GM06990 (cell line): ENCODE data around the gene SLC9A1.

Experiments
- DNase-seq: peaks from one replicate; pipeline ENCODE4 v3.0.0-alpha.2; 2011; ENCODE audit not compliant: insufficient read length; ENCODE audit errors: extremely low read depth
- H3K27me3 ChIP-seq: replicated peaks from 2 replicates; pipeline ENCODE4 v1.6.0; 2011; ENCODE audit warnings: low read length; ENCODE audit not compliant: control insufficient read depth, insufficient read depth
- H3K36me3 ChIP-seq: 2 replicates; pipeline ENCODE4 v1.5.1; 2011; ENCODE audit warnings: low read length; ENCODE audit not compliant: control insufficient read depth, insufficient read depth
- H3K4me3 ChIP-seq: replicated peaks from 2 replicates; pipeline ENCODE4 v1.5.1; 2011; ENCODE audit warnings: low read depth, mild to moderate bottlenecking, control low read depth, low read length
- TF ChIP-seq, protein P1 (sequence below): IDR thresholded peaks from 2 replicates; pipeline ENCODE4 v1.5.1; 2011; ENCODE audit warnings: low read length, control low read depth, mild to moderate bottlenecking, inconsistent platforms; ENCODE audit not compliant: insufficient read depth, poor library complexity, severe bottlenecking

The SLC9A1 gene

DNA sequence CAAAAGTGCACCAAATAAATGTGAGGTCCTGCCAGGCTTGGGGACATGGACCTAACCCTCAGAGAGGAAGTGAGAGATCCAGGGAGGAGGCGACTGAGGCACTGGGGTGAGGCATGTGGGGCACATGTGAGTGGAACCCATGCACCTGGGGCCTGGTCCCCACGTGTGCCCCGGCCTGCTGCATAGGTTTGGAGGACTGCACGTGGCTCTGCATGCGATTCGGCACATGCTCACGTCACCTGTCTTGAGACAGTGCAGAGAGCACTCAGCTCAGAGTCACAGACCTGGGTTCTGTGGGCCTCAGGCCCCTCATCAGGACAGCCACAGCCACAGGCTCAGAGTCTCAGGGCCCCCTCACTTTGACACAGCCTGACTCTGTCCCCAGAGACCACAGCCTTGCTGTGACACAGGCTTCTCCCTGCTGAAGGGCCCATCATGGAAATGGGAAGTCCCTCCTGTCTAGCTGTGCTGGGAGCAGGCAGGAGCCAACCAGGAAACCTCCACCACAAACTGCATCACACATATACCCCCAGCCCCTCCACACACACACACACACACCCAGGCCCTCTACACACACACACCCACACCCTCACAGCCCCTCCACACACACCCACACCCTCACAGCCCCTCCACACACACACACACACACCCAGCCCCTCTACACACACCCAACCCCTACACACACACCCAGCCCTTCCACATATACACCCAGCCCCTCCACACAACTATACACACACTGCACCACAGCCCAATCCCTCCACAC, 48.2 kb downstream of the SLC9A1 start:
- TF ChIP-seq, protein P1, sequence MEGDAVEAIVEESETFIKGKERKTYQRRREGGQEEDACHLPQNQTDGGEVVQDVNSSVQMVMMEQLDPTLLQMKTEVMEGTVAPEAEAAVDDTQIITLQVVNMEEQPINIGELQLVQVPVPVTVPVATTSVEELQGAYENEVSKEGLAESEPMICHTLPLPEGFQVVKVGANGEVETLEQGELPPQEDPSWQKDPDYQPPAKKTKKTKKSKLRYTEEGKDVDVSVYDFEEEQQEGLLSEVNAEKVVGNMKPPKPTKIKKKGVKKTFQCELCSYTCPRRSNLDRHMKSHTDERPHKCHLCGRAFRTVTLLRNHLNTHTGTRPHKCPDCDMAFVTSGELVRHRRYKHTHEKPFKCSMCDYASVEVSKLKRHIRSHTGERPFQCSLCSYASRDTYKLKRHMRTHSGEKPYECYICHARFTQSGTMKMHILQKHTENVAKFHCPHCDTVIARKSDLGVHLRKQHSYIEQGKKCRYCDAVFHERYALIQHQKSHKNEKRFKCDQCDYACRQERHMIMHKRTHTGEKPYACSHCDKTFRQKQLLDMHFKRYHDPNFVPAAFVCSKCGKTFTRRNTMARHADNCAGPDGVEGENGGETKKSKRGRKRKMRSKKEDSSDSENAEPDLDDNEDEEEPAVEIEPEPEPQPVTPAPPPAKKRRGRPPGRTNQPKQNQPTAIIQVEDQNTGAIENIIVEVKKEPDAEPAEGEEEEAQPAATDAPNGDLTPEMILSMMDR, result no peak

DNA sequence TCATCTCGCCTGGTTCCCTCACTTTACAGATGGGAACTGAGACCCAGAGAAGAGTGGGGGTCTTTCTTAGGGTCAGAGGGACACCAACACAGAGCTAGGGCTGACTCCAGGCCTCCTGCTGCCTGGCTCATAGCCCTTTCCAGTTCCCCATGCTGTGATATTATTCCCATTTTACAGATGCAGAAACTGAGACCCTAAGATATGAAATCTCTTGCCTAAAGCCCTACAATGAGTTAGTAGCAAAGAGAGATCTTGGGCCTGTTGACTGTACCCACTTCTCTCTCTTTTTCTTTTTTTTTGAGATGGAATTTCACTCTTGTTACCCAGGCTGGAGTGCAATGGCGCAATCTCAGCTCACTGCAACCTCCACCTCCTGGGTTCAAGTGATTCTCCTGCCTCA, 49.9 kb downstream of the SLC9A1 start:
- DNase-seq, result no peak
- Histone ChIP-seq H3K4me3 (no peak overlapping the region), H3K27me3 (no peaks in the 10 kb centered on the region), H3K36me3 (peaks cover 3% of the 10 kb centered on the region)
- TF ChIP-seq, protein P1, result no peak

More for the DNA sequence above, 48.2 kb downstream of the SLC9A1 start:
- H3K4me3 ChIP-seq, result no peak overlapping the region
- DNase-seq, result peak; percentile 71
- peaks cover 3% of the 10 kb centered on the region for H3K36me3 ChIP-seq
- no peaks in the 10 kb centered on the region for H3K27me3 ChIP-seq

DNA sequence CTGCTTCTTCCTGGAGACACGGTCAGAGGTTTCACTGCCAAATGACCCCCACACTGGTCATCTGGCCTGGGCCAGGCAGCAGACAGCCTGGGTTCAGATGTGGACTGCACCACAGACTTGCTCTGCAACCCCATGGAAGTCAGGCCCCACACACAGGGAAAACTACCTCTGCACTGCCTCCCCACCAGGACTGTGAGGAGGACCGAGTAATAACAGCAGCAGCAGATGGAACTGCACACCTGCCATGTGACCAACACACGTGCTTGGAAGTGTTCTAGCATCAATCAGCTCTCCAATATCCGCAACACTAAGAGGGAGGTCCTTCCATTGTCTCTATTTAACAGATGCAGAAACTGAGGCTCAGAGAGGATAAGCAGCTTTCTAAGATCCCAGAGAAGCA, 51.4 kb downstream of the SLC9A1 start:
- Histone ChIP-seq H3K36me3 (peaks cover 3% of the 10 kb centered on the region), H3K27me3 (no peaks in the 10 kb centered on the region), H3K4me3 (no peak overlapping the region)
- DNase-seq, result no peak
- TF ChIP-seq, protein P1, result no peak

DNA sequence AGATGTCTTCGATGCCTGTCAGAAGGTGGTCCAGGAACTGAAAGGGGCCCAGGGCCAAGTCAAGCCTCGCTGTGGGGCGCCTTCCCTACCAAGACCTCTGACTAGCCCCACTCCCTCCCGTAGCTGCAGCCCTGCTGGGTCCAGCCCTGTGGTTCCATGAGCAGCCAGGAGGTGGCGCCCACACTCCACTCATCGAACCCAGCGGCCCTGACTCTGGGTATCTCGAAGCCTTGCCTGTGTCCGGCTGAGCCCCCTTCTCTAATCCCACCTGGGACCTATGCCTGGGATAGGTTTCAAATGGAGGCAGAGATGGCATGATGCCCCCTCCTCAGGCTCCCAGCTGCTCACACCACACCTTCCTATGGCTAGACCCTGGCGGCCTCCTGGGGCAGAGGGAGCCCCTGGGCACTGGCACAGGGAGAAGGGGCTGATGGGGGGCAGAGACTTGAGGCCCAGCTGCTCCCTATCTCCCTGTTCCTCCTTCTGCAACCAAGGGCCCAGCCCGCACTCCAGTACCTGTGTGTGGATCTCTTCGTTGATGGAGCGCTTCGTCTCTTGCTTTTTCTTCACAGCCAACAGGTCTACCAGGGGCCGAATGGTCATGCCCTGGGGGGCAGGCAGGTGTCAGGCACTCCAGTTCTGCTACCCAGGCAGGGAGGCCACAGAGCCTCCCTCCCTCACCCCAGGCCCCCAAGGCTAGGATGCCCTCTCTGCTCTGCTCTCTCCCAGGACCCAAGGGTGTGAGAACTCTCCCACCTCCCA, 52.0 kb downstream of the SLC9A1 start:
- TF ChIP-seq, protein P1, result peak; percentile 95
- Histone ChIP-seq H3K36me3 (peaks cover 3% of the 10 kb centered on the region), H3K4me3 (no peak overlapping the region), H3K27me3 (no peaks in the 10 kb centered on the region)
- DNase-seq, result peak; percentile 69

DNA sequence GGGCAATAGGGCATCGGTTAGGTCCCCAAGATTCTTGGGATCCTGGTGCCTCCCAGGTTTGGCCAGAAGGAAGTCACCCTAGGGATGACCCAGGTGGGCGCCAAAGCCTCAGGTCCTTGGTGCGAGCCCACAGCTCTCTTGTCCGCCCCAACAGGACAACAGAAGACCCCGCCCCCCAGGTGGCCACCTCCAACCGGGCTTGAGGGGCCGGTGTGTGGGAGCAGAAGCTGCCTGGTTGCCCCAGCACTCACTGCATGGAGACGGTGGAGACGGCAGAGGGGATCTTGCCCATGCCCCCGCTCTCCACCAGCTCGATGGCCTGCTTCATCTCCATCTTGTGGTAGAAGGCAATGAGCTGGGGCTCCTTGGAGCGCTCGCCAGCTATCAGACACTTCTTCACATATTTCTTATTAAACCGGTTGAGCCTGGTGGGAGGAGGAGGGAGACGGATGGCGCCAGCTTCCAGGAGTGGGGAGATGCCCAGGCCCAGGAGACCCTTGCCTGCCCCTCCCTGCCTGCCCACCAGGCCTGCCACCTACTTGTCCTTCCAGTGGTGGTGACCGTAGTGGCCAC, 52.7 kb downstream of the SLC9A1 start:
- TF ChIP-seq, protein P1, result no peak
- H3K27me3 ChIP-seq, result no peaks in the 10 kb centered on the region

More for the DNA sequence above, 52.7 kb downstream of the SLC9A1 start:
- no peak for DNase-seq
- peaks cover 3% of the 10 kb centered on the region for H3K36me3 ChIP-seq
- no peak overlapping the region for H3K4me3 ChIP-seq
